GM21447 (cell line): ENCODE measurements around the gene RNF123.

ENCODE experiments used
- ATAC-seq: cut with Tn5 transposase; IDR thresholded peaks from one replicate; pipeline ENCODE4 v1.9.1; 2021; ENCODE audit not compliant: unreplicated experiment

RNF123 gene

DNA sequence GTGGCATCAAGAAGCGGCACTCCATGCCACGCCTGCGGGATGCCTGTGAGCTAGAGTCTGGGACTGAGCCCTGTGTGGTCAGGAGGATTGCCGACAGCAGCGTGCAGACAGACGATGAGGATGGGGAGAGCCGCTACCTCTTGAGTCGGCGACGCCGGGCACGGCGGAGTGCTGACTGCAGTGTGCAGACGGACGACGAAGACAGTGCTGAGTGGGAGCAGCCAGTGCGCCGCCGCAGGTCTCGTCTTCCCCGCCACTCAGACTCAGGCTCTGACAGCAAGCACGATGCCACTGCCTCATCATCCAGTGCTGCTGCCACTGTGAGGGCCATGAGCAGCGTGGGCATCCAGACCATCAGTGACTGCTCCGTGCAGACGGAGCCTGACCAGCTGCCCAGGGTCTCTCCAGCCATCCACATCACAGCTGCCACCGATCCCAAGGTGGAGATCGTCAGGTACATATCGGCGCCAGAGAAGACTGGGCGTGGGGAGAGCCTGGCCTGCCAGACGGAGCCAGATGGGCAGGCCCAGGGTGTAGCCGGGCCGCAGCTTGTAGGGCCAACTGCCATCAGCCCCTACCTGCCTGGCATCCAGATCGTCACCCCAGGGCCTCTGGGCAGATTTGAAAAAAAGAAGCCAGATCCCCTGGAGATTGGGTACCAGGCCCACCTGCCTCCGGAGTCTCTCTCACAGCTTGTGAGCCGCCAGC, 32.0 kb upstream of the RNF123 start:
- no peak for ATAC-seq

DNA sequence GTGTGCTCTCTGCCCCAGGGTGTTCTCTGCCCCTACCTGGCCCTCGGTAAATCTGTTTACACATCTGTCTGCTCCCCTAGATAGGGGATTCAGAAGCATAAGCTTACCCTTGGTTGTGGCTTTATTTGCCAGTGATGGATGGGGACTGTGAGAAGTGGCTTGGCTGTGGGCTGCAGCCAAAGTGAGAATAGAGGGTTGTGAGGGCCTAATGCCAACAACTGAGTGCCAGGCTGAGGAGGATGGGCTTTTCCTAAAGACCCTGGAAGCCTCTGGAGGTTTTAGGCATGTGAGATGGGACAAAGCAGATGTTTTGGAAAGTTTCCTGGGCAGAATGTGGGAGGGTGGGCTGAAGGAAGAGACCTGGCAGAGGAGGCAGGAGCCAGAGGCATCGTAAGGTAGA, 30.6 kb upstream of the RNF123 start:
- ATAC-seq, result no peak

DNA sequence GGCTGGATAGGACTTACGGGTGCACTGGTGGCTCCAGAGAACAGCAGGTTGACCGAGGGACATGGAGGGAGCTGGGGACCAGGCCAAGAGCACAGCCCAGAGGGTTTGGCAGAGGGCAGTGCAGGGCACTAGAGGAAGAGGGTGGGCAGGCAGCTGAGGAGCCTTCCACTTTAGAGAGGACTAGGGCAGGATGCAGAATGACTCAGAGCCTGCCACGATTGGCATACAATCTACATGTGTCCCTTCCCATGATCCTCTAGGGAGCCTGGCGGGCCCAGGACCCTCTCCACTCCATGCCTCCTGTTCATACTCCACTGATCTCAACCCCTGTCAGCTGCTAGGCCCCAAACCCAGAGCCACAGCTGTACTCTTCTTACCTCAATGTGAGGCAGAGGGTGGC, 29.6 kb upstream of the RNF123 start:
- ATAC-seq, result no peak

DNA sequence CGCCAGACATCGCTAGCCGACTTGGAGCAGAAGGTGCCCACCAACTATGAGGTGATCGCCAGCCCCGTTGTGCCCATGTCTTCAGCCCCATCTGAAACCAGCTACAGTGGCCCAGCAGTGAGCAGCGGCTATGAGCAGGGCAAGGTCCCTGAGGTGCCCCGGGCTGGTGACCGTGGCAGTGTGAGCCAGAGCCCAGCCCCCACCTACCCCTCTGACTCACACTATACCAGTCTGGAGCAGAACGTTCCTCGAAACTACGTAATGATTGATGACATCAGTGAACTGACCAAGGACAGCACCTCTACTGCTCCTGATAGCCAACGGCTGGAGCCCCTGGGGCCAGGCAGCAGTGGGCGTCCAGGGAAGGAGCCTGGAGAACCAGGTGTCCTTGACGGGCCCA, 28.1 kb upstream of the RNF123 start:
- ATAC-seq, result no peak

DNA sequence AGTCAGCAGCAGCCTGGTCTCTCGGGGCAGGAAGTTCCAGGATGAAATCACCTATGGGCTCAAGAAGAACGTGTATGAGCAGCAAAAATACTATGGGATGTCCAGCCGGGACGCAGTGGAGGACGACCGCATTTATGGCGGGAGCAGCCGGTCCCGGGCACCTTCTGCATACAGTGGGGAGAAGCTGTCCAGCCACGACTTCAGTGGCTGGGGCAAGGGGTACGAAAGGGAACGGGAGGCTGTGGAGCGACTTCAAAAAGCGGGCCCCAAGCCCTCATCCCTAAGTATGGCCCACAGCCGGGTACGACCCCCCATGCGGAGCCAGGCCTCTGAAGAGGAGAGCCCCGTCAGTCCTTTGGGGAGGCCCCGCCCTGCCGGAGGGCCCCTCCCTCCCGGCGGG, 27.3 kb upstream of the RNF123 start:
- ATAC-seq, result no peak

DNA sequence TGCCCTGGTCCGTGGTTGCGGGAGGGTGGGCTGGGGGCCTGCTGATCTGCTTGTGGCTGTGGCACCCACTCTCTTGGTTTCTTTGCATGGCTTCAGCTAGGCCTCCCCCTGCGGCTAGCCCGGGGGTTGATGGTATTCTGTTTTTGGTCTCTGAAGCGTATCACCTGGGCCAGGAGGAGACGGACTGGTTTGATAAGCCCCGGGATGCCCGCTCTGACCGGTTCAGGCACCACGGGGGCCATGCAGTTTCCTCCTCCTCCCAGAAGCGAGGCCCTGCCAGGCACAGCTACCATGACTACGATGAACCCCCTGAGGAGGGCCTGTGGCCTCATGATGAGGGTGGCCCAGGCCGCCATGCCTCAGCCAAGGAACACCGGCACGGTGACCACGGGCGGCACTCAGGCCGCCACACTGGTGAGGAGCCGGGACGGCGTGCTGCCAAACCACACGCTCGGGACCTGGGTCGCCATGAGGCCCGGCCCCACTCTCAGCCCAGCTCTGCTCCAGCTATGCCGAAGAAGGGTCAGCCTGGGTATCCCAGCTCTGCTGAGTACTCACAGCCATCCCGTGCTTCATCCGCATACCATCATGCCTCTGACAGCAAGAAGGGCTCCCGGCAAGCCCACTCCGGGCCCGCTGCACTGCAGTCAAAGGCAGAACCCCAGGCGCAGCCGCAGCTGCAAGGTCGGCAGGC, 26.5 kb upstream of the RNF123 start:
- ATAC-seq, result no peak

DNA sequence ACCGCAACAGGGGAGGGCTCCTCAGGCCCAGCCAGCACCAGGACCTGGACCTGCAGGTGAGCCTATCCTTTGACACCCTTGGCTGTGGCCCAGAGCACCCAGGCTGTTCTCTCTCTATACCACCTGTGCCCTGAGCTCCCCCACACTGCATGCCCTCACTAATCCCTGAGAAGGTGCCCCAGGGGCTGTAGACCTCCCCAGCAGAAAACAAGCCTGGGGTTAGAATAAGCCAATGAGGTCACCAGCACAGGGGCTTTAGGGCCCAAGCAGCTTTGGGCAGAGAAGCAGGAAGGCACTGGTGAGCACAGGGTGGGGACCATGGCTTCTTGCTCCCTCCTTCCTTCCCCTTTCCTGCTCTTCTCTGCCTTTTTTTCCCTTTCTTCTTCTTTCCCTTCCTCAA, 25.5 kb upstream of the RNF123 start:
- ATAC-seq, result no peak

DNA sequence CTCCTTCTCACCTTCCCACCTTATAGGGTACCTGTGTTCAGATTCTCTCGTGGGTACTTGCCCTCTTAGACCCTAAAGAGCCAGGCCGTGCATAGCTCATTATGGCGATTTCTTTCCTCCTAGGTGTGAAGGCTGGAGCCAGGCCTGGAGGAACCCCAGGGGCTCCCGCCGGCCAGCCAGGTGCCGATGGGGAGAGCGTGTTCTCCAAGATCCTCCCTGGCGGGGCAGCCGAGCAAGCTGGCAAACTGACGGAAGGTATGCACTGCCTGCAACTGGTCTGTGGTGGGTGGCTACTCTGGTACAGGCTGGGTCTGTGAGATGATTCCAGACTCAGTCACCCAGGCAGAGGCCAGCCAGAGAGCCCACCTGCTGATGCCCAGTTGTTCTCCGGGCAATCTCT, 25.1 kb upstream of the RNF123 start:
- ATAC-seq, result no peak

DNA sequence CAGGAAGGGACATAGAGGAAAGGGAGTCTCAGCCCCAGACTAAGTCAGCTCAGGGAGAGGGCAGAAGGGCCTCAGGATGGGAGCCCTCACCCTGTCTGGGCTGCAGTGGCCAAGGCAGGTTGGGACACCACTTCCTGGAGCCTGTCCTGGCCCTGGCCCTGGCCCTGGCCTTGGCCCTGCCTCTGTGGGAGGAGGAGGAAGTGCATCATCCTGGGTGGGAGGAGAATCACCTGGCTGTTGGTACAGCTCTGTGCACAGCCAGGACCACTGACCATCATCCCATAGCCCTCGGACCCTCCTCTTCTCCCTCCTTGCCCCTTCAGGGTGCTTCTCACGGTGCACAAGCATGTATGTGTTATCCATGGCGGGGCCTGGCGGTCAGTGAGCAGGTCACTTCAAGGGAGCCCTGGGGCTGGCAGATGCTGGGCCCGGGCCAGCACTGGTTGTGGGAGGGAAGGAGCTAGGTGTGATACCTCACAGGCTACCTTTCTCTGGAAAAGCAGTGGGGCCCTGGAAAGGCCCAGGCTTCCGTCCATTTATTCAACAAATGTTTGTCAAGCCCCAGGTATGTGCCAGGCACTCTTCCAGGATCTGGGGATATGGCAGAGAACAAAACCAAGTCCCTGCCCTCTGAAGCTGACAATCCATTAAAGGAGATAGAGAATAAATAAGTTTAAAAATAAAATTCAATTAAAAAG, 23.4 kb upstream of the RNF123 start:
- ATAC-seq, result no peak

DNA sequence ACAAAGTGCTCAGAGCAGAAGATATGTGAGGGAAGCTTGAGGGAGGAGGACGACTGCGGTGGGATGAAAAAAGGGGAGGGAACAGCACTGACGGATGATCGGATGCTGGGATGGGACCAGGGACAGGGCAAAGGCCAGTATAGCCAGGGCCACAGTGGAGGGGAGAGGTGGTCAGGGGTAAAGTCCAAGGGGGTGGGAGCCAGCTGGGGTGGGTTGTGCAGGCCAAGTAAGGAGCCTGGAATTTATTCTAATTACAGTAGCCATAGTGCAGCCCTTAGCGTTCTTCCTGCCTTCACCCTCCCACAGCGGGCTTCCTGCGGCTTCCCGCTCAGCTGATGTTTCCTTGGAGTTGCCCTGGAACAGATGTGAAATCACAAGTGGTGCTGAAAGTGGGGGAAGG, 22.8 kb upstream of the RNF123 start:
- no peak for ATAC-seq

DNA sequence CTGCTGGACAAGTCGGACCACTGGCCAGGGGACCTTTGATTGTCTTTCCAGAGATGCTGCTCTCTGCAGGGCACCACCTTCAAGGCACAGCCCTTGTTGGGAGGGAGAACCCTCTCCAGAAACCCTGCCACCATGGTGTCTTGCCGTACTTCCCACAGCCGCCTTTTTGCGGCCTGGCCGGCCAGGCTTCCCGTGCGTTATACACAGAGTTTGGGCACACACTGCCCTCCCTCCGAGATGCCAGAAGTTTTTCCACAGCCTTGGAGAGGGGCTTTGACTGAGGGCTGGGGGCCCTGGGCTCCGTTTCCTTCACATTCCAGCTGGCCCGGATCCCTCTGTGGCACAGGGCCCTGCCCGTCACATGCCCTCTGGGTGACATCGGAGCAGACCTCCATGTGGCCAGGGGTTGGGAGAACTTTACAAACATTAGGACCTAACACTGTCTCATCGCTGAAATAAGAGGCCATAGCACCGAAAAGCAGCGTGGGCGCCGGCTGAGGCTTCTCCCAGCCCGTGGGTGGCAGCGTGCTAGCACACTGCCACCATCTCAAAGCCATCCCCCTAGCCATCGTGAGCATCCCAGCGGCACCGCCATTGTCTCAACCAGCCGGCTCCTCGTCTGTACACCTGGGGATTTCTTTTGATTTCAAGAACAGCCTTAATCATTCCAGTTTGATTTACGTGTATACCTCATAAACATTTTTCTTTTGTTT, 21.5 kb upstream of the RNF123 start:
- ATAC-seq, result no peak

DNA sequence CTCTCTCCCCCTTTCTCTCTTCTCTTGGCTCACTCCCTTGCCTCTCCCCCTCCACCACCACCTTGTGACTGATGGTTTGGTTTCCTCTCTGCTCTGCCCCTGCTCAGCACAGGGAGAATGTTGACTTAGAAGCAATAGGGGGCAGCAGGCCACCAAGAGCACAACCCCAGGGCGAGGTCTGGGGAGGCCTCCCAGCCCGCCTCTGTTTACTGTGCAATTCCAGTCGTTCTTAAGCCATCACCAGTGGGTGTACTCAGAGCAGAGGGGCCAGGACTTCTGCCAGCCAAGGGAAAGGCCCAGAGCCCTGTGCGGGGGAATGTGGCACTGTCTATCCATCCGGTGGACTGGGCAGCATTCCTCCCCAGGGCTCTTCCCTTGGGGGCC, 21.0 kb upstream of the RNF123 start:
- ATAC-seq, result no peak

DNA sequence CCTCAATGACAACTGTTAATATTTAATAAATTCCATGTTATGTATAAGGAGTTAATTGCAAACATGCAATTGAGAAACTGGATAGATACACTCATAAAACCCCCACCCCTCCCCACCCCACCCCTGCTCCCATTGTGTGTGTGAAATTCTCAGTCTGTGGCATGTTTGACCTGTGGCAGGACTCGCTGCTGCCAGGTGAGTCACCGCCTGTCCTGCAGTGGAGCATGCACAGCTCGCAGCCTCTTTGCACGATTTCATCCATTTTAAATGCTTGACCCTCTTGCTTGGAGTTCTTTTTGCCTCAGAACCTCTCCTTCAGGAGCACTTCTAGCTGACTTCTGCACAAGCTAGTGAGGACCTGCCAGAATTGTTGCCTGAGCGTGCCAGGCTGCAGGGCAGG, 20.5 kb upstream of the RNF123 start:
- ATAC-seq, result no peak

DNA sequence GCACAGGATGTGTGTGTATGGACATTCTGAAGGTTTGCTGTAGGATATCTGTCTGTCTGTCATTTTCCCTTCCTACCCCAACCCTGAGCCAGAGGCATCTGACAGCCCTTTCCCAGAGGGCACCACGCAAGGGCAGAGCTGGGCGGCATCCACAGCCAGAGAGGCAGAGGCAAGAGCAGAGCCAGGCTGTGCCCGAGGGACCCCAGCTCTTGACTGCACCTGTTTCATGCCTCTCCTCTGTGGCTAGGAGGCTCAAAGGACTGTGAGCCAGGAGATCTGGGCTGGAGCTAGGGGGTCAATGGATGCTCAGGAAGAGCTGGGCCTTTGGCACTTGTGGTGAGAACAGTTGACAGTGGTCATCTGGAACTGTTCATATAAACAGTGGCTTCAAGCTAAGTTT, 20.0 kb upstream of the RNF123 start:
- ATAC-seq, result no peak

DNA sequence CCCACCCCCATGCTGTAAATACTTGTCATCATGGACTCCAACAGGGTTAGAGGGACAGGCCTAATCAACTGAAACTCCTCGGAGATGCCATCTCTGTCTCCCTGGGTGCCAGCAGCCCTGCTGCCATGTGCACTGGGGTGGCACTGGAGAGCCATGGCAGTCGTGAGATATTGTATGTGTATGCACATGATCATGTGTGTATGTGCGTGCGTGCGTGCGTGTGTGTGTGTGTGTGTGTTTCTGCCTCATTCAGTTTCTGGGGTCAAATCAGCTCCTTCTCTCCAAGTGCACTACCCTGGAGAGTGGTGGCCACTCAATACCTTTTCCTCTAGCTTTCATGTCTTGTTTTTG, 18.4 kb upstream of the RNF123 start:
- no peak for ATAC-seq

DNA sequence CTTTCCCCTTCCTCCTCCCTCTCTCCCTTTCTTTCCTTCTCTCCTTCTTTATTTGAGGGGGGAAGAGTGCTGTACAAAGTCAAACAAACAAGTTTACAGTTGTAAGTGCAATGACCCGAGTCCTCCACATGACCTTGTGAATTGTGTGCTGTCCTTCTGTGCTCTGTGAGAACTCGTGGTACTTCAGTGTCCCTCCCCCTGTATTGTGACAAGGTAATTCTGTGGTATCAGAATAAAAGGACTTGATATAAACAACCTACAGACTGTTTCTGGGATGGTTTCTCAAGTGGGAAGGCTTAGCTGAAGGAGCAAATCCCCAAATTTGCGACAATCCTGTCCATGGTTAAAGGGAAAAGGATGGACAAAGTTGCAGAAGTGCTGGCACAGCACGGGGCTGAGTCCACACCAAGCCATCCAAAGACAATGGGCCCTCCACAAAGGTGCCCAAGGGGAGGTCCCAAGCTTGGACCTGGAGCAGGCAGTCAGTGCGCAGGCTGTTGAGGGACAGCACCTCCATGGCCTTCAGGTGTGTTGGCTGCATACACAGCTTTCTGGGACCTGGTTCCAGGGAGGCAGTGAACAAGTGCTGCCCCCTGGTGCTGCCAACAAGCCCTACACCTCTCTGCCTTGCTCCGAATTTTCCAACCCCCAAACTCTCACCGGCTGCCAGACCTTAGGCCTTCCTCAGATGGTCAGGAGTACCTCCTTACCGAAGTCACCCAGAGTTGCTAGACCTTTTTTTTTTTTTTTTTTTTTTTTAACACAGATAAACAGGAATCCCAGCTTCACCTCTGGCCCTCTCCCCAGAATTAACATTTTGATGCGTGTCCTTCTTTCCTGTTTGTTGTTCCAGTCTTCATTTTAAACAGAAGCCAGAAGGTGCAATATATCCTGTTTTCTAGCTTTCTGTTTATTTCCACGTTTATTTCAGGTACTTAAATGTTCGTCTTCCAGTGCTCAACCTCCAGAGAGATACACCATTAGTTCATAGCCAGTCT, 17.8 kb upstream of the RNF123 start:
- ATAC-seq, result no peak

DNA sequence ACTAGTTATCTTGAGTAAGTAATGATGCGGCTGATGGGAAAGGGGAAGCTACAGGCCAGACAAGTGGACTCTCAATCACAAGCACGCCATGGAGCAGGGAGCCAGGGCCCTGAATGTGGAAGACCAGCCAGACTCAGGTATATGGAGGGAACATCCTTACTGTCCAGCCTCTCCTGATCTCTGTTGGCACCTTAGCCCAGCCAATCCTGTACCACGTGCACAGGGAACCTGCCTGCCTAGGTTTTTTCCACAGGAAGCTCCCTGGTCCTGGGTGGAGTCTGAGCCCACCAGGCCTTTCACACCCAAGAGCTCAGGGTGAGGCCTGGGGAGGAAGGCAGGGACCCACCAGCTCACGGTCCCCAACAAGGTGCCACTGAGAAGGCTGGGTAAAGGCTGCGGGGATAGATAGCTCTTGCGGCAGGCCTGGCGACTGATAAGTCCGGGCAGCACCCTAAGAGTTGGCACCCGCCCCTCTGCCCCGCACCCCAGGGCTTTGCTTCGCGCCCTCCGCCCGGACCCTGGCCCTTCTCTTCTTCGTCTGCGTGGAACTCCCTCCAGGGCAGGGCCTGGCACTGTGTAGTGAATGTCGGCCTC, 16.1 kb upstream of the RNF123 start:
- no peak for ATAC-seq

DNA sequence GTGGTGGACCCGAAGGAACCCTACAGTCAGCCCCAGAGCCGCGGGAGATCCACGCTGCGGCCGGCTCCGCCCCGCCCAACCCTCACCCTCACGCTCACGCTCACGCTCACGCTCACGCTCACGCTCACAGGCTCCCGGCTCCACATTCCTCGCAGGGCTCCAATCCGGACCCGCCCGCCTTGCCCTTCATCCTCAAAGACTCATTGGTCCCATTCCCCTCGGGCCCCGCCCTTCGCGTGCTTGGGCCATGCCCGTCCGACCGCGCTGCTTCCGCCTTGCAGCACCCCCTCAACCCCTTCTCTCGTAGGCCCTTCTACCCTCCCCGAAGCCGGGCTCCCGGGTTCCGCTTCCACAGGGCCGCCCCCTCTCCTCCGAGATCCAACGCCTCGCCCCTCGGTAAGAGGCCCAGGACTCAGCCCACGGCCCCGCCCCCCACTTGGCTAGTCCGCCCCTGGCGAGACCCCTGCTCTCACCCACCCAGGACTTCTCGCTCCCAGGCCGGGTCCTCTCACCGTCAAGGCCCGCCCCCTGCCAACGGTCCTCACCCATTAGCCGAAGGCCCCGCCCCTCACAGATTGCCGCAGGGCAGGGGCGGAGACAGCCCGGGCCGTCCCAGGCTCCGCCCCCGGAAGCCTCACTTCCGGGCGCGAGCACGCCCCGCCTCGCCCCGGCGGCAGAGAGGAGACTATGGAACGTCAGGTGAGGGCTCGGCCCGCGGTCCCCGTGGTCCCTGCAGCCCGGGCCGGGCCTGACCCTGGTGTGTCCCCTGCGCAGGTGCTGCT, 15.5 kb upstream of the RNF123 start, which contains the start of gene APEH:
Gene APEH (plus strand): TSS at position 637 of the 782 bp plus-strand sequence. CDS start 51 bp downstream, at position 688.
- peak; percentile 82 for ATAC-seq

DNA sequence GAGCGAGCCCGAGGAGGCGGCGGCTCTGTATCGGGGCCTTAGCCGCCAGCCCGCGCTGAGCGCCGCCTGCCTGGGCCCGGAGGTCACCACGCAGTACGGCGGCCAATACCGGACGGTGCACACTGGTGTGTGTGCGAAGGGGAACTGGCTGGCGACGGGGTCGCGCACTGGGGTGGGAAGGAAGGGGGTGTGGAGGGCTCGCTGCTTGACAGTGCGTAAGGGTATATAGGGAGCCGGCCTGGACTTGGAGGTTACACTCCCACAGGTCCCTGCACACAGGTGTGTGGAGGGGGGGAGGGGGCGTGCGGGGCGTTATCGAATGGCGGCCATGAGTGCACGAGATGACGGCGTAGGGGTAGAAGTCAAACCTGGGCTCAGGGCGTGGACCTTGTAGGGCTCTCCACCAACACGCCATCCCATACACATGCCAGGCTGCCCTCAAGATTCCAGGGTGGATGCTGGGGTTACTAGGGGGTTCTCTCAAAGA, 14.8 kb upstream of the RNF123 start:
- ATAC-seq, result peak; percentile 13
